Left ventricle myocardium inferior (tissue), 1 donor: Measurements from ENCODE around the gene NUMA1. TPM values are rescaled to one million over a fixed set of nuclear protein-coding genes. Genes with fewer than 3 reads are reported as not detected.
A peak's percentile ranks its signal among the peaks of the same experiment; 100 is the strongest.

Experiments used
- DNase-seq: peaks from one replicate; pipeline ENCODE4 v3.0.0-alpha.2; 2020
- H3K27ac ChIP-seq: fragments of 200-600 bp; replicated peaks from 2 replicates; pipeline ENCODE4 v1.8.0; 2021
- H3K27me3 ChIP-seq: fragments of 200-600 bp; 2 replicates; pipeline ENCODE4 v1.8.0; 2021; ENCODE audit warnings: low read depth
- H3K36me3 ChIP-seq: fragments of 200-600 bp; 2 replicates; pipeline ENCODE4 v1.8.0; 2021
- H3K4me1 ChIP-seq: fragments of 200-600 bp; 2 replicates; pipeline ENCODE4 v1.8.0; 2021
- H3K4me3 ChIP-seq: fragments of 200-600 bp; 2 replicates; pipeline ENCODE4 v1.8.0; 2021; ENCODE audit warnings: mild to moderate bottlenecking, moderate library complexity
- H3K9me3 ChIP-seq: fragments of 200-600 bp; replicated peaks from 2 replicates; pipeline ENCODE4 v1.8.0; 2021
- intact Hi-C: fragments of 100-400 bp; cut with micrococcal nuclease; formaldehyde crosslinking; loops from one replicate; pipeline ENCODE4 v1.11.0; 2022
- total RNA-seq: library from RNA; stranded (reverse); fragmentation: NEBNext Ultra II Directional; extraction: Animal tissue kit (Norgen Biotek cat#: 25700); gene quantifications from one replicate; pipeline ENCODE4 v1.2.1, GENCODE V29; 2021
- TF ChIP-seq, protein P1 (sequence below): fragments of 200-600 bp; IDR thresholded peaks from 2 replicates; pipeline ENCODE4 v1.8.0; 2021; ENCODE audit warnings: antibody characterized with exemption, mild to moderate bottlenecking, borderline replicate concordance
- donor health status: DM: no; HTN: yes; CAD: no; lungs with severe emphysema.

The NUMA1 gene
- total RNA-seq, 1 donor from 2014 or later = 82.5 TPM

DNA sequence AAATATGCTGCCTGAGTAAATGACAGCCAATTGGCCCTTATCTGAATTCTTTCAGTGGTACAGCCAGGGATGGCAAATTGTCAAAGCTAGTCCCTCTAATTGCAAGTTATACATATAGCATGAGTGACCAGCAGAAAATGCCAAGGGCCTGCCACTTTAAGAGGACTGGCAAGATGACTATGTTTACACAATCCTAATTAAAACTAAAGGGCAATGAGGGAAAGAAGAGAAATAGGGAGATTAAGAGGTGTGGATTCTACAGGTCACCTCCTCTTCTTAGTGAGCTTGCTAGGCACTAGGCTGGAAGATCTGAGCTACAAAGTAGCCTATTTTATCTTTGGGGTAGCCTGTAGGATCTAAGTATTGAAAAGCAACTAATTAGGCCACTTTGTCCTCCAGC lies 13.5 kb downstream of the NUMA1 start:
- intact Hi-C loops = no loop called here
- TF ChIP-seq, protein P1, sequence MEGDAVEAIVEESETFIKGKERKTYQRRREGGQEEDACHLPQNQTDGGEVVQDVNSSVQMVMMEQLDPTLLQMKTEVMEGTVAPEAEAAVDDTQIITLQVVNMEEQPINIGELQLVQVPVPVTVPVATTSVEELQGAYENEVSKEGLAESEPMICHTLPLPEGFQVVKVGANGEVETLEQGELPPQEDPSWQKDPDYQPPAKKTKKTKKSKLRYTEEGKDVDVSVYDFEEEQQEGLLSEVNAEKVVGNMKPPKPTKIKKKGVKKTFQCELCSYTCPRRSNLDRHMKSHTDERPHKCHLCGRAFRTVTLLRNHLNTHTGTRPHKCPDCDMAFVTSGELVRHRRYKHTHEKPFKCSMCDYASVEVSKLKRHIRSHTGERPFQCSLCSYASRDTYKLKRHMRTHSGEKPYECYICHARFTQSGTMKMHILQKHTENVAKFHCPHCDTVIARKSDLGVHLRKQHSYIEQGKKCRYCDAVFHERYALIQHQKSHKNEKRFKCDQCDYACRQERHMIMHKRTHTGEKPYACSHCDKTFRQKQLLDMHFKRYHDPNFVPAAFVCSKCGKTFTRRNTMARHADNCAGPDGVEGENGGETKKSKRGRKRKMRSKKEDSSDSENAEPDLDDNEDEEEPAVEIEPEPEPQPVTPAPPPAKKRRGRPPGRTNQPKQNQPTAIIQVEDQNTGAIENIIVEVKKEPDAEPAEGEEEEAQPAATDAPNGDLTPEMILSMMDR = no peak
- DNase-seq = no peak
- Histone ChIP-seq H3K27me3 (no peaks in the 10 kb centered on the region), H3K27ac (peak overlapping the region; percentile 29), H3K36me3 (no peaks in the 10 kb centered on the region), H3K4me1 (peaks cover 48% of the 10 kb centered on the region), H3K4me3 (no peak overlapping the region), H3K9me3 (no peaks in the 10 kb centered on the region)

DNA sequence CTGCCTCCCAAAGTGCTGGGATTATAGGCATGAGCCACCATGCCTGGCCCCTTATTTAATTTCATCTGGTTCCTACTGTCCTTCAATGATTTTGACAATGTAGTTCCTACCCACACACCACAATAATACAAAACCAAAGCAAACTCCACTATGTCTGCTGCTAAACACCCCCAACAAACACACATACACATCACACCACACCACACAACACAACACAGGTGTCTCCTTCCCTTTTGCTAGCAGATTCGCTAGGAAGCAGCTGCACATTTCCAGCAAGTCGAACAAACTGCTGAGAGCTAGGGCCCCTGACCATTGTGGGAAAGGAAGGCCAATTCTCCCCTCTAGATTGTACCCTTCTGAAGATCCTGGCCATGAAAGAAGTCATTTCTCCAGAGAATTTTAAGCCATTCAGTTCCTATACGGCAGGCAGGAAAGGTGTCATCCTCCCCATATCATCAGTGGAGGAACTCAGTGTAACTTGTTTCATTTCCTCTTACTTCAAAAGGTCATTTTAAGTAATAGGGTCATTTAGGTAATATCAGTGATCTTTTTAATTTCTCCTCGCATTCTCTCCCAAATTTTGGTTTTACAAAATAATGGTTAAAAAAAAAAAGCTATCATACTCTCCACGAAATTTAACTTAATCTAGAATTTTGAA lies 18.5 kb downstream of the NUMA1 start:
- no peak for DNase-seq
- TF ChIP-seq, protein P1 = no peak
- Histone ChIP-seq H3K4me3 (no peak overlapping the region), H3K27me3 (no peaks in the 10 kb centered on the region), H3K36me3 (no peaks in the 10 kb centered on the region), H3K4me1 (peaks cover 16% of the 10 kb centered on the region), H3K9me3 (no peaks in the 10 kb centered on the region), H3K27ac (no peak overlapping the region)
- intact Hi-C loops = no loop called here

- intact Hi-C loops = no loop called here
- DNase-seq = no peak
- H3K27ac ChIP-seq = no peak overlapping the region
- H3K9me3 ChIP-seq = no peaks in the 10 kb centered on the region
- no peaks in the 10 kb centered on the region for H3K27me3 ChIP-seq
- peaks cover 10% of the 10 kb centered on the region for H3K4me1 ChIP-seq
- no peak overlapping the region for H3K4me3 ChIP-seq
- TF ChIP-seq, protein P1 = no peak
- H3K36me3 ChIP-seq = no peaks in the 10 kb centered on the region
These were observed 21.8 kb downstream of the NUMA1 start for GRCh38 chr11:72058416-72059034.

DNA sequence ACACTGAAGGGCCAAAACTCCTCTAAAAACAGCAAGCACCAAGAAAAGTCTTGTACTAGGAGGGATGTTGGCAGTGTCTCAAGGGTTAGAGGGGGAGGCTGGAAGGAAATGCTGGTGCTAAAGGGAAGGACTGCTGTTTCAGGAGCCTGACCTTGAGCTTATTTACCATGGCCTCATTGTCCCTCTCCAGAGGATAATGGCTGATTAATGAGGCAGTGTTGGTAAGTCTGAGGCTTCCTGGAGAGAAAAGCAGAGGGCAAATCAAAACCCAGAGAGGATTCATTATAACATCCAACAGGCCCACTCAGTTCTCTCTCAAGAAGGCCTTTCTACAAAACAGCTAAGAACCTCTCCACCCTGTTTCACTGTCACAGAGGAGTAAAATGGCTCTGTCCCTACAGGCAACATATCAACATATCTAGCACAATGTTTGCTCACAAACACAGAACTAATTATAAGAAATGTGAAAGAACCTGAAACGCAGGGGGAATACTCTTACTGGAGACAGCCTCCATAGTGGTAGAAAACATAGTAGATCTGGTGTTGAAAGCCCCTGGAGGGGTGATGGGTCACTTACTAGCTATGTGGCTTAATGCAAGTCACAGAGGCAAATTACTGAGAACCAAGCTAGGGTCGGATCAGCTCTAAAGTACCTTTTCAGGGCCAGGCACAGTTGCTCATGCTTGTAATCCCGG lies 31.4 kb downstream of the NUMA1 start:
- H3K27ac ChIP-seq = peak overlapping the region; percentile 49
- no peak overlapping the region for H3K4me3 ChIP-seq
- TF ChIP-seq, protein P1 = no peak
- intact Hi-C loops = no loop called here
- H3K4me1 ChIP-seq = peaks cover 12% of the 10 kb centered on the region
- H3K9me3 ChIP-seq = no peaks in the 10 kb centered on the region
- H3K36me3 ChIP-seq = peaks cover 4% of the 10 kb centered on the region
- no peak for DNase-seq
- H3K27me3 ChIP-seq = no peaks in the 10 kb centered on the region

DNA sequence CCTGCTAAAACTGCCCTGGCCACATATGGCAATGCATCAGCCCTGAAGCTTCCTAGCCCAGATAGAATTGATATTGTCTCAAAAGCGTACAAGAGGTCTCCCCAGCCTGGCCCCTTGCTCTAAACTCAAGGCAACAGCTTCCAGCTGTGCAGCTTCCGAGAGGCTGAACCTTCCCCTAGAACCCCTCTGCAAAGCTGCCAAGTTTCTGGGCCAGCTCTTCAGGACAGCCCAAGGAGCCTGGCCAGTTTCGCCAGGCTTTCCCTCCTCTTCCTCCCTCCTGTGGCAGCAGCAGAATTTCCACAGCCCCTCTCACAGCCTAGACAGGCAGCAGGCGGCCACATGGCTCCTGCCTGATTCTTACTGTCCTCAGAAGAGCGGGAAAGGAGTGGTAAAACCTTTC lies 34.5 kb downstream of the NUMA1 start:
- Histone ChIP-seq H3K27me3 (no peaks in the 10 kb centered on the region), H3K4me3 (no peak overlapping the region), H3K36me3 (peaks cover 4% of the 10 kb centered on the region), H3K27ac (no peak overlapping the region), H3K9me3 (no peaks in the 10 kb centered on the region), H3K4me1 (peaks cover 31% of the 10 kb centered on the region)
- TF ChIP-seq, protein P1 = no peak
- intact Hi-C loops = no loop called here
- DNase-seq = no peak
